Astrocyte (in vitro differentiated cells and primary cell): ENCODE measurements around the gene H1-8. TPM values are rescaled to one million over a fixed set of nuclear protein-coding genes. Genes with fewer than 3 reads are reported as not detected.
A peak's percentile ranks its signal among the peaks of the same experiment; 100 is the strongest.

Experiments
- DNase-seq: peaks from one replicate; pipeline ENCODE4 v3.0.0-alpha.2; 2010; ENCODE audit warnings: low read depth
- FAIRE-seq: peaks from 2 replicates; lab custom pipeline; 2011; peaks lifted over from hg19 to GRCh38; lab: Jason Lieb, UNC
- H2AFZ ChIP-seq: 2 replicates; pipeline ENCODE4 v1.6.0; 2012; ENCODE audit warnings: low read depth, low read length, inconsistent platforms
- H3K27ac ChIP-seq: 2 replicates; pipeline ENCODE4 v1.5.1; 2011; ENCODE audit warnings: low read depth, low read length, inconsistent platforms
- H3K27me3 ChIP-seq: 2 replicates; pipeline ENCODE4 v1.6.0; 2011; ENCODE audit warnings: low read length, inconsistent platforms; ENCODE audit not compliant: insufficient read depth
- H3K36me3 ChIP-seq: 2 replicates; pipeline ENCODE4 v1.5.1; 2011; ENCODE audit warnings: low read length, inconsistent platforms; ENCODE audit not compliant: insufficient read depth
- H3K4me1 ChIP-seq: 2 replicates; pipeline ENCODE4 v1.5.1; 2011; ENCODE audit warnings: low read length, inconsistent platforms; ENCODE audit not compliant: insufficient read depth
- H3K4me2 ChIP-seq: 2 replicates; pipeline ENCODE4 v1.6.0; 2012; ENCODE audit warnings: low read length, inconsistent platforms
- H3K4me3 ChIP-seq: 2 replicates; pipeline ENCODE4 v1.5.1; 2011; ENCODE audit warnings: low read depth, mild to moderate bottlenecking, low read length, inconsistent platforms; ENCODE audit not compliant: insufficient read depth
- H3K79me2 ChIP-seq: 2 replicates; pipeline ENCODE4 v1.6.0; 2012; ENCODE audit warnings: mild to moderate bottlenecking, low read length, inconsistent platforms; ENCODE audit not compliant: insufficient read depth
- H3K9ac ChIP-seq: 2 replicates; pipeline ENCODE4 v1.6.0; 2012; ENCODE audit warnings: mild to moderate bottlenecking, low read length, inconsistent platforms
- H3K9me3 ChIP-seq: 2 replicates; pipeline ENCODE4 v1.5.1; 2012; ENCODE audit warnings: low read depth, mild to moderate bottlenecking, low read length, inconsistent platforms; ENCODE audit not compliant: insufficient read depth
- H4K20me1 ChIP-seq: 2 replicates; pipeline ENCODE4 v1.6.0; 2012; ENCODE audit warnings: low read length, inconsistent platforms; ENCODE audit not compliant: insufficient read depth
- H3K27ac Mint-ChIP-seq: one replicate; pipeline ENCODE4 v1.8.0; 2021; ENCODE audit warnings: mild to moderate bottlenecking, mixed read lengths; ENCODE audit not compliant: unreplicated experiment
- H3K27me3 Mint-ChIP-seq: one replicate; pipeline ENCODE4 v1.8.0; 2021; ENCODE audit warnings: low read depth, mixed read lengths; ENCODE audit not compliant: unreplicated experiment
- H3K36me3 Mint-ChIP-seq: one replicate; pipeline ENCODE4 v1.8.0; 2021; ENCODE audit warnings: low read depth, mixed read lengths; ENCODE audit not compliant: unreplicated experiment
- H3K4me1 Mint-ChIP-seq: one replicate; pipeline ENCODE4 v1.8.0; 2021; ENCODE audit warnings: low read depth, mixed read lengths; ENCODE audit not compliant: unreplicated experiment
- H3K4me3 Mint-ChIP-seq: one replicate; pipeline ENCODE4 v1.8.0; 2021; ENCODE audit warnings: mild to moderate bottlenecking, moderate library complexity, mixed read lengths; ENCODE audit not compliant: unreplicated experiment
- H3K9me3 Mint-ChIP-seq: one replicate; pipeline ENCODE4 v1.8.0; 2021; ENCODE audit warnings: mild to moderate bottlenecking, mixed read lengths; ENCODE audit not compliant: unreplicated experiment
- EZH2 ChIP-seq: IDR thresholded peaks from 2 replicates; pipeline ENCODE4 v1.6.1; 2012; ENCODE audit warnings: mild to moderate bottlenecking, low read length, inconsistent platforms; ENCODE audit not compliant: insufficient read depth
- total RNA-seq: library from RNA; stranded (reverse); gene quantifications from 2 replicates; pipeline ENCODE4 v1.2.1, GENCODE V29; 2021
- TF ChIP-seq, protein P1 (sequence below): IDR thresholded peaks from 2 replicates; pipeline ENCODE4 v1.5.1; 2011; ENCODE audit warnings: low read depth, mild to moderate bottlenecking, inconsistent platforms, low read length, moderate library complexity; ENCODE audit not compliant: insufficient read depth

H1-8 gene
- total RNA-seq, 1 donor from 2014 or later: not detected

DNA sequence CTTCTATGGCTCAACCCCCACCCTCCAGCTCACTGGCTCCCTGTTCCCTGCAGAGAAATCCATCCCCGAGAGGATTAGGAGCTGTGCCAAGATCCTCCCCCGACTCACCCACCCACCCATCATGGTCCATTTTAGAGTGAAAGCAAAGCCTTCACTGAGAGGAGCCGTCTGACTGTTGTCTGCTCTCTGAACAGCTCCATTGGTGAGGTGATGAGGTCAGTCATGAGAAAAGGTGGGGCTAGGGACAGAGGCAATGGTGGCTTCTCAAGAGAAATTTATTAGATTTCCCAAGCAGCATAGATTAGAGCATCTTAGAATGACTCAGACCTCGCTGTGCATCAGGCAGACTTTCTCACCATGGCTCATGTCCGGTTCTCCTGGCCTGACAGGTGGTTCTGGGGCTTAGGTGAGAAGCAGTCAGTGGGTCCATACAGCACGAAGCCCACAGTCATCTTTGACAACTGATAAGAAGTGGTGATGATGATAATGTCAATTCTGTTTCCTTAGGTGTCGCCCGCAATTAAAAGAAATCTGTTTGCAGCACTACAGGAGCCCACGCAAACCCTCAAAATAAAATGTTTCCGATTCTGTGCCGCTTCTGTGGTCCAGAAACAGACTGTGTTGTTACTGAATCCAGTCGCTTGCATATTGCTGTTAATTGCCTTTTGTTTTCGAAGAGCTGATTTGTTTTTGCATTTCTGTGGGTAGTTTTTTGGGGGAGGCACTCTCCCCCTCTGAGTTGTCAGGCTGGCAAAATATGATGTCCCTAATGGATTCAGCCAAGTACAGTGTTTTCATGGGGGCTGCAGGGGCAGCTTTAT, 39.3 kb upstream of the H1-8 start:
- peaks cover 4% of the 10 kb centered on the region for H3K36me3 ChIP-seq
- H3K27me3 Mint-ChIP-seq: no peaks in the 10 kb centered on the region
- H3K4me1 Mint-ChIP-seq: peaks cover 15% of the 10 kb centered on the region

DNA sequence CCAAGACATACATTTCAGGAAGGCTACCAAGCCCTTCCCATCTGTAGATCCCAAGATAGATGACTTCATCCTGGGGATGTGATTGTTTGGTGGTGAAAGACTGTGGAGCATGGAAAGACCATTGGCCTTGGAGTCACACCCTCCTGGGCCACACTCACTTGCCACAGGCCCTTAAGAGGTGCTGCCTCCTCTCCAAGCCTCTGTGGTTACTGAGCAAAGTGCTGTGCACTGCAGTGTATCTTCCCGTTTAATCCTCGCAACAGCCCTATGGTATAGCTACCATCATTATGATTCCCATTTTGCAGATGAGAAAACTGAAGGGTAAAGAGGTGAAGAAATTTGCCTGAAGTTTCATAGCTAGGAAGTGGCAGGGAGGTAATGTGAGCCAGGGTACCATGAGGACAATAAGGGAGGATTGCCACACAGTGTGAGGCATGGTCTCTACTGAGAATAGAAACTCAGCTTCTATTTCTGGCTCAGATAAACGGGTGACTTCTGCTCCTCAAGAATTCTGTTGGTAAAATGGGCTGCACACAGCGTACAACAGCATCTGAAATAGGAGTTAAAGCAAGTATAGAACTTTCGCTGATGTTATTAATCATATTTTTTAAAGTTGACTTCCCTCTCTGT, 38.4 kb upstream of the H1-8 start:
- peaks cover 4% of the 10 kb centered on the region for H3K36me3 ChIP-seq
- H2AFZ ChIP-seq: no peak overlapping the region
- no peaks in the 10 kb centered on the region for H3K27me3 ChIP-seq
- DNase-seq (no peak), FAIRE-seq (no peak)
- TF ChIP-seq, protein P1, sequence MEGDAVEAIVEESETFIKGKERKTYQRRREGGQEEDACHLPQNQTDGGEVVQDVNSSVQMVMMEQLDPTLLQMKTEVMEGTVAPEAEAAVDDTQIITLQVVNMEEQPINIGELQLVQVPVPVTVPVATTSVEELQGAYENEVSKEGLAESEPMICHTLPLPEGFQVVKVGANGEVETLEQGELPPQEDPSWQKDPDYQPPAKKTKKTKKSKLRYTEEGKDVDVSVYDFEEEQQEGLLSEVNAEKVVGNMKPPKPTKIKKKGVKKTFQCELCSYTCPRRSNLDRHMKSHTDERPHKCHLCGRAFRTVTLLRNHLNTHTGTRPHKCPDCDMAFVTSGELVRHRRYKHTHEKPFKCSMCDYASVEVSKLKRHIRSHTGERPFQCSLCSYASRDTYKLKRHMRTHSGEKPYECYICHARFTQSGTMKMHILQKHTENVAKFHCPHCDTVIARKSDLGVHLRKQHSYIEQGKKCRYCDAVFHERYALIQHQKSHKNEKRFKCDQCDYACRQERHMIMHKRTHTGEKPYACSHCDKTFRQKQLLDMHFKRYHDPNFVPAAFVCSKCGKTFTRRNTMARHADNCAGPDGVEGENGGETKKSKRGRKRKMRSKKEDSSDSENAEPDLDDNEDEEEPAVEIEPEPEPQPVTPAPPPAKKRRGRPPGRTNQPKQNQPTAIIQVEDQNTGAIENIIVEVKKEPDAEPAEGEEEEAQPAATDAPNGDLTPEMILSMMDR: no peak
- TF ChIP-seq EZH2: no peak
- H3K4me1 ChIP-seq: no peaks in the 10 kb centered on the region
- no peak overlapping the region for H3K9ac ChIP-seq
- no peak overlapping the region for H3K4me2 ChIP-seq
- peaks cover 34% of the 10 kb centered on the region for H3K36me3 Mint-ChIP-seq
- H3K9me3 Mint-ChIP-seq: no peaks in the 10 kb centered on the region
- H3K9me3 ChIP-seq: no peaks in the 10 kb centered on the region
- H3K4me3 Mint-ChIP-seq: no peak overlapping the region
- peaks cover 10% of the 10 kb centered on the region for H3K4me1 Mint-ChIP-seq
- H3K4me3 ChIP-seq: no peak overlapping the region
- no peak overlapping the region for H3K27ac ChIP-seq
- H3K27me3 Mint-ChIP-seq: no peaks in the 10 kb centered on the region
- H3K79me2 ChIP-seq: no peaks in the 10 kb centered on the region
- H3K27ac Mint-ChIP-seq: no peak overlapping the region
- H4K20me1 ChIP-seq: no peaks in the 10 kb centered on the region

More for the DNA sequence above, 39.3 kb upstream of the H1-8 start:
- Histone ChIP-seq H3K9me3 (no peaks in the 10 kb centered on the region), H3K27ac (no peak overlapping the region), H2AFZ (no peak overlapping the region), H3K4me2 (no peak overlapping the region), H3K4me1 (peaks cover 3% of the 10 kb centered on the region), H3K79me2 (no peaks in the 10 kb centered on the region), H4K20me1 (no peaks in the 10 kb centered on the region), H3K27me3 (no peaks in the 10 kb centered on the region), H3K4me3 (no peak overlapping the region), H3K9ac (no peak overlapping the region)
- Mint-ChIP-seq H3K4me3 (no peak overlapping the region), H3K27ac (peak overlapping the region; percentile 53), H3K9me3 (no peaks in the 10 kb centered on the region), H3K36me3 (peaks cover 30% of the 10 kb centered on the region)
- DNase-seq (no peak), FAIRE-seq (no peak)
- no peak for TF ChIP-seq EZH2
- TF ChIP-seq, protein P1: no peak

DNA sequence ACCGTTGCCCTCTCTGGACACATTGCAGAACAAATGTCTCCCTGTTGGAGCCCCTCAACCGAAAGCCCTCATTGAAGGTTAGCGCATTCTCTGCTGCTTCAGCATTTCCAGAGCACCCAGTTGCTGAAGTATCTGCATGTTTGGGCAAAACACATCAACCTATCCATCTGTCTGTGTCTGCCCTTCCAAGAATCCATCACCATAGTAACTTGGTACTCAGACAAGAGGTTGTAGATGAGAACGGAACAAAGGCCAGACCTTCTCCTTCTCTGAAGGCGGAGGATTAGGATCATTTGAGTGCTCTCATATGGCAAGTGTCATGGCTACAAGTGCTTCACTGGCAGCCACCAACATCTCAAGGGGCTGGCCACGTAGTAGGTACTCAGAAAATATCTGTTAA, 37.6 kb upstream of the H1-8 start:
- peaks cover 27% of the 10 kb centered on the region for H3K36me3 Mint-ChIP-seq
- no peaks in the 10 kb centered on the region for H4K20me1 ChIP-seq

More for the DNA sequence above, 37.6 kb upstream of the H1-8 start:
- FAIRE-seq: no peak
- no peaks in the 10 kb centered on the region for H3K9me3 ChIP-seq
- H3K9ac ChIP-seq: no peak overlapping the region
- H3K27ac Mint-ChIP-seq: no peak overlapping the region
- no peaks in the 10 kb centered on the region for H3K79me2 ChIP-seq
- TF ChIP-seq, protein P1: no peak
- no peak overlapping the region for H3K27ac ChIP-seq
- no peak overlapping the region for H3K4me2 ChIP-seq
- no peak overlapping the region for H3K4me3 Mint-ChIP-seq
- H3K27me3 Mint-ChIP-seq: no peaks in the 10 kb centered on the region
- no peak for DNase-seq
- H3K9me3 Mint-ChIP-seq: no peaks in the 10 kb centered on the region
- peaks cover 10% of the 10 kb centered on the region for H3K4me1 Mint-ChIP-seq
- H3K4me1 ChIP-seq: no peaks in the 10 kb centered on the region
- peaks cover 4% of the 10 kb centered on the region for H3K36me3 ChIP-seq
- no peak overlapping the region for H3K4me3 ChIP-seq
- no peaks in the 10 kb centered on the region for H3K27me3 ChIP-seq
- H2AFZ ChIP-seq: no peak overlapping the region
